ENCODE data around the gene CCL17.

The CCL17 gene

GRCh38 chr16:57360321-57360935 is 44.1 kb upstream of the CCL17 start:
- no peak overlapping the region for H3K4me3 ChIP-seq (replicated peaks in 1 of 2; ENCODE audit: low read depth in 2 of 2, low read length in 2 of 2)
- no peak for DNase-seq (ENCODE audit: low read depth in 2 of 2)
- no peak for TF ChIP-seq CTCF (IDR thresholded peaks at IDR 0.05; ENCODE audit: low read depth, low read length)

GRCh38 chr16:57361404-57361803 is 43.2 kb upstream of the CCL17 start:
- no peak for DNase-seq (ENCODE audit: low read depth in 2 of 2)
- no peak for TF ChIP-seq CTCF (IDR thresholded peaks at IDR 0.05; ENCODE audit: low read depth, low read length)
- no peak overlapping the region for H3K4me3 ChIP-seq (replicated peaks in 1 of 2; ENCODE audit: low read depth in 2 of 2, low read length in 2 of 2)

- no peak overlapping the region for H3K4me3 ChIP-seq (replicated peaks in 1 of 2; ENCODE audit: low read depth in 2 of 2, low read length in 2 of 2)
- TF ChIP-seq CTCF (IDR thresholded peaks at IDR 0.05; ENCODE audit: low read depth, low read length): no peak
- no peak for DNase-seq (ENCODE audit: low read depth in 2 of 2)
Measured at GRCh38 chr16:57364143-57364542, 40.4 kb upstream of the CCL17 start.

GRCh38 chr16:57366544-57367040 is 38.0 kb upstream of the CCL17 start:
- DNase-seq (ENCODE audit: low read depth in 2 of 2): peak in 1 of 2 donors; percentile 26
- no peak for TF ChIP-seq CTCF (IDR thresholded peaks at IDR 0.05; ENCODE audit: low read depth, low read length)
- no peak overlapping the region for H3K4me3 ChIP-seq (replicated peaks in 1 of 2; ENCODE audit: low read depth in 2 of 2, low read length in 2 of 2)

GRCh38 chr16:57367116-57367752 is 37.3 kb upstream of the CCL17 start:
- DNase-seq (ENCODE audit: low read depth in 2 of 2): peak; percentile 11 to 14
- no peak overlapping the region for H3K4me3 ChIP-seq (replicated peaks in 1 of 2; ENCODE audit: low read depth in 2 of 2, low read length in 2 of 2)
- TF ChIP-seq CTCF (IDR thresholded peaks at IDR 0.05; ENCODE audit: low read depth, low read length): no peak

- TF ChIP-seq CTCF (IDR thresholded peaks at IDR 0.05; ENCODE audit: low read depth, low read length): no peak
- peak in 1 of 2 donors; percentile 16 for DNase-seq (ENCODE audit: low read depth in 2 of 2)
- H3K4me3 ChIP-seq (replicated peaks in 1 of 2; ENCODE audit: low read depth in 2 of 2, low read length in 2 of 2): no peak overlapping the region
Measured at GRCh38 chr16:57371494-57372371, 32.8 kb upstream of the CCL17 start.

Measured in cardiac fibroblast (primary cell).